GM12891 (cell line): ENCODE data around the gene COG7.

Experiments used
- POLR2A ChIP-seq: IDR thresholded peaks from 2 replicates; pipeline ENCODE4 v1.6.1; 2011; ENCODE audit warnings: low read depth, low read length, control low read depth
- POLR2AphosphoS5 ChIP-seq: IDR thresholded peaks from 2 replicates; pipeline ENCODE4 v1.6.1; 2011; ENCODE audit warnings: low read depth, low read length, control low read depth
- POU2F2 ChIP-seq: IDR thresholded peaks from 2 replicates; pipeline ENCODE4 v1.6.1; 2011; ENCODE audit warnings: low read depth, mild to moderate bottlenecking, control low read depth, low read length, moderate library complexity
- SPI1 ChIP-seq: IDR thresholded peaks from 2 replicates; pipeline ENCODE4 v1.6.1; 2011; ENCODE audit warnings: low read depth, low read length, control low read depth

DNA sequence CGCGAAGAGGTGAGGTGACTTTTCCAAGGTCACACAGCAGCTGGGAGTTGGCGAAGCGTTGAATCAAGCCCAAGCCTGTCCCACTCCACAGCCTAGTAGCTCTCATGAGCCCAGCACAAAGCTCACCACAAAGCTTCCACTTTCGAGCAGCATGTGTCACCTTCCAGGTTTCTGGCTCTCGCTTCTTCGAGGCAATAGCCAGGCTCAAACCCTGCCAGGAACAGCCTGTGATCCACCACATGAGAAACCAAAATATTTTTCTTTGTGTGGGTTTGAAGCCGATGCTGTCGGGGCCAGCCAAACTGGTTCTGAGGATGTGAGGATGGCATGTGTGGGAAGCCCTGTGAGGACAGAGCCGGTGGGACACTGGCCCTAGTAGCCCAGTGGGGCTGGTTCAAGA lies 68.1 kb downstream of the COG7 start:
- no peak for TF ChIP-seq POLR2A
- no peak for TF ChIP-seq POLR2AphosphoS5
- TF ChIP-seq SPI1, result no peak
- no peak for TF ChIP-seq POU2F2
